Esophagus squamous epithelium (tissue), 4 donors: ENCODE results near the gene IZUMO1.

Experiments
- CTCF ChIP-seq, 6 experiments: fragments of 450-650 bp in 4 of 6; fragments of 200-600 bp in 2 of 6; sonication (generic) in 2 of 6; IDR thresholded peaks; one replicate each; pipeline ENCODE4 v1.5.1; 2016 to 2019; ENCODE audit warnings: antibody characterized with exemption in 6 of 6, mild to moderate bottlenecking in 4 of 6, moderate library complexity in 4 of 6
- POLR2A ChIP-seq, 4 donors: fragments of 450-650 bp; IDR thresholded peaks; one replicate each; pipeline ENCODE4 v1.6.1; 2017; ENCODE audit warnings: antibody characterized with exemption in 4 of 4, mild to moderate bottlenecking in 4 of 4, moderate library complexity in 3 of 4

- TF ChIP-seq CTCF (IDR thresholded peaks at IDR 0.05) (no peak), POLR2A (IDR thresholded peaks at IDR 0.05) (no peak)
These were observed 22.4 kb upstream of the IZUMO1 start for GRCh38 chr19:48768994-48769713.
